ENCODE data around the gene CXCR5.

CXCR5 gene

GRCh38 chr11:118886681-118887111 is 3.0 kb downstream of the CXCR5 start:
- no peak overlapping the region for H3K4me3 Mint-ChIP-seq
- no peak overlapping the region for H3K27ac Mint-ChIP-seq
- no peaks in the 10 kb centered on the region for H3K9me3 Mint-ChIP-seq
- peaks cover 81% of the 10 kb centered on the region for H3K4me1 Mint-ChIP-seq
- H3K27me3 Mint-ChIP-seq, result no peaks in the 10 kb centered on the region
- peaks cover 2% of the 10 kb centered on the region for H3K36me3 Mint-ChIP-seq

DNA sequence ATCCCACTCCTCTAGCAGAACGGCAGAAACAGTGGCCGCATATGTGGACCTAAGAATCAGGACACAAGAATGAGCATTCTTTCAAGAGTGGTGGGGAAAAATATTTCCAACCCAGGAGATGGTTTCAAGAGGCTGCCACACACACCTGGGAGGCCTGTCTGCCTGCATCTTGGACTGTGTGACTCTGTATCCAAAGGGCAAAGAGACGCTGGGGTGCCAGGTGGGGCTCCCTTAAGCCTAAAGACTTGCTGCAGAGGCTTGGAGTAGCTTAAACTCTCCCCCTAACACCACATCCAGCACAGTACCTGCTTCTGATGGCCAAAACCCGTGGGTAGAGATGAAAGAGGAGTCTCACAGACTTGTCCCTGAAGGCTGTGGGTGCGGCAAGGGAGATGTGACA is 3.5 kb downstream of the CXCR5 start:
- H3K9me3 Mint-ChIP-seq, result no peaks in the 10 kb centered on the region
- no peak overlapping the region for H3K27ac Mint-ChIP-seq
- no peak overlapping the region for H3K4me3 Mint-ChIP-seq
- peaks cover 84% of the 10 kb centered on the region for H3K4me1 Mint-ChIP-seq
- peaks cover 2% of the 10 kb centered on the region for H3K36me3 Mint-ChIP-seq
- no peaks in the 10 kb centered on the region for H3K27me3 Mint-ChIP-seq

DNA sequence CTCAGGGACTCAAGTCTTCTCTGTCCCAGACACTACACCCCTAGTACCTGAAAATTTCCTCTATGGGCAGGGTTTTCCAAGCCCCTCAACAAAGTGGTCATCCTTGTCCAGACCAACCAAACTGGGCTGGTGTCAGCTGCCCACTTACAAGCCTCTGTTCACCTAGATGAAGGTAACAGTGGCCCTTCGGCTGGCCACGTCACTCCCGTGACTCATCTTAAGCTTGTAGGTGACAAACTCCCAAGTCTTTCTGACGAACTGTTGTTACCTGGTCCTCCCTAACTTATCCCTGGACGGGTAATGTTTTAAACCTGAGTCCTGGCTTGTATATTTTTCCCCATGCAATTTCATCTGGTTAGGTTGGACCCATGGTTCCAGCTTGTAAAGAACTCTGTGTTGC is 4.7 kb downstream of the CXCR5 start:
- H3K27ac Mint-ChIP-seq, result no peak overlapping the region
- no peaks in the 10 kb centered on the region for H3K27me3 Mint-ChIP-seq
- H3K9me3 Mint-ChIP-seq, result no peaks in the 10 kb centered on the region
- peaks cover 84% of the 10 kb centered on the region for H3K4me1 Mint-ChIP-seq
- peaks cover 2% of the 10 kb centered on the region for H3K36me3 Mint-ChIP-seq
- H3K4me3 Mint-ChIP-seq, result no peak overlapping the region

DNA sequence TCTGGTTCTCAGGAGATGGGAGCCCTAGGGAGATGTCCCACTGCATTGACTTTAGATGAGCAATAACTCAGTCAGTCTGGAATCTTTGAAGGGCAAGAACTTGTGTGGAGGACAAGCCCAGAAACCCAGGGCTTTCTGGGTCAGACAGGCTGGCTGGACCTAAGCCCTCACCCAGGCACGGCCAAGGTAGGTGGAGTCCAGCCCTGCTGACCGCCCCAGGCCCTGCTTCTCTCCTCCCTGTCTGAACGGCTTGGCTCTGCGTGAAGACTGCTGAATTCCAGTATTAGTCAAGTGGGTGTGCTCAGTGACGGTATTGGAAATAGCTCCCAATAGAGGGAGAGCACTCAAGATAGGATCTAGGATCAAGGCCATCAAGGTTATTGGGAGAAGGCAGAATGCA is 6.1 kb downstream of the CXCR5 start:
- Mint-ChIP-seq H3K9me3 (no peaks in the 10 kb centered on the region), H3K4me1 (peaks cover 85% of the 10 kb centered on the region), H3K27me3 (no peaks in the 10 kb centered on the region), H3K27ac (no peak overlapping the region), H3K4me3 (no peak overlapping the region), H3K36me3 (peaks cover 5% of the 10 kb centered on the region)

GRCh38 chr11:118892514-118892913 is 8.8 kb downstream of the CXCR5 start:
- H3K27me3 Mint-ChIP-seq, result no peaks in the 10 kb centered on the region
- no peaks in the 10 kb centered on the region for H3K9me3 Mint-ChIP-seq
- peaks cover 7% of the 10 kb centered on the region for H3K36me3 Mint-ChIP-seq
- peak overlapping the region; percentile 90 for H3K27ac Mint-ChIP-seq
- peaks cover 95% of the 10 kb centered on the region for H3K4me1 Mint-ChIP-seq
- peak overlapping the region; percentile 63 for H3K4me3 Mint-ChIP-seq

DNA sequence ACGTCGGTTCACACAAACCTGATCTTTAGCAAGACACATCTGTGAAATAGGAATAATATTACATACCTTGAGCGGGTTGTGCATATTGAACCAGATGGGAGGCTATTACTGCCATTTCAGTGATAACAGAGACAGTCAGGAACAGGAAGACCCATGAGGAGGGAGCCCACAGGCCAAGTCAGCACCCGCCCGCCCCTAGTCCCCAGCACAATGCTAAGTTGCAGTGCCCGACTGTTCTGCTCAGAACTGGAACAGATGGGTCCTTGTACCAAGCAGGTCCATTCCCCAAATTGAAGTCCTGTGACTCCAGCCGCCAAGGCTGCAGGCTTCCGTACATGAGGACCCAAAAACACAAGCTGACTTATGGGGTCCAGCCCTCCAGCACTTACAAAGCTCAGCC is 9.3 kb downstream of the CXCR5 start:
- H3K4me3 Mint-ChIP-seq, result peak overlapping the region; percentile 63
- H3K36me3 Mint-ChIP-seq, result peaks cover 7% of the 10 kb centered on the region
- no peaks in the 10 kb centered on the region for H3K27me3 Mint-ChIP-seq
- no peaks in the 10 kb centered on the region for H3K9me3 Mint-ChIP-seq
- peaks cover 95% of the 10 kb centered on the region for H3K4me1 Mint-ChIP-seq
- peak overlapping the region; percentile 90 for H3K27ac Mint-ChIP-seq

DNA sequence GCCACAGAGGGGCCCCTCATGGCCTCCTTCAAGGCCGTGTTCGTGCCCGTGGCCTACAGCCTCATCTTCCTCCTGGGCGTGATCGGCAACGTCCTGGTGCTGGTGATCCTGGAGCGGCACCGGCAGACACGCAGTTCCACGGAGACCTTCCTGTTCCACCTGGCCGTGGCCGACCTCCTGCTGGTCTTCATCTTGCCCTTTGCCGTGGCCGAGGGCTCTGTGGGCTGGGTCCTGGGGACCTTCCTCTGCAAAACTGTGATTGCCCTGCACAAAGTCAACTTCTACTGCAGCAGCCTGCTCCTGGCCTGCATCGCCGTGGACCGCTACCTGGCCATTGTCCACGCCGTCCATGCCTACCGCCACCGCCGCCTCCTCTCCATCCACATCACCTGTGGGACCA is 10.0 kb downstream of the CXCR5 start:
- Mint-ChIP-seq H3K27ac (peak overlapping the region; percentile 90), H3K36me3 (peaks cover 7% of the 10 kb centered on the region), H3K4me3 (peak overlapping the region; percentile 15), H3K4me1 (peaks cover 88% of the 10 kb centered on the region), H3K9me3 (no peaks in the 10 kb centered on the region), H3K27me3 (no peaks in the 10 kb centered on the region)

GRCh38 chr11:118894192-118894591 is 10.5 kb downstream of the CXCR5 start:
- Mint-ChIP-seq H3K9me3 (no peaks in the 10 kb centered on the region), H3K27me3 (no peaks in the 10 kb centered on the region), H3K27ac (peak overlapping the region; percentile 98), H3K4me3 (no peak overlapping the region), H3K4me1 (peaks cover 83% of the 10 kb centered on the region), H3K36me3 (peaks cover 7% of the 10 kb centered on the region)

- Mint-ChIP-seq H3K27me3 (no peaks in the 10 kb centered on the region), H3K9me3 (no peaks in the 10 kb centered on the region), H3K4me3 (peak overlapping the region; percentile 82), H3K36me3 (peaks cover 5% of the 10 kb centered on the region), H3K4me1 (peaks cover 71% of the 10 kb centered on the region), H3K27ac (peak overlapping the region; percentile 98)
Measured at GRCh38 chr11:118895093-118896039, 11.7 kb downstream of the CXCR5 start.

DNA sequence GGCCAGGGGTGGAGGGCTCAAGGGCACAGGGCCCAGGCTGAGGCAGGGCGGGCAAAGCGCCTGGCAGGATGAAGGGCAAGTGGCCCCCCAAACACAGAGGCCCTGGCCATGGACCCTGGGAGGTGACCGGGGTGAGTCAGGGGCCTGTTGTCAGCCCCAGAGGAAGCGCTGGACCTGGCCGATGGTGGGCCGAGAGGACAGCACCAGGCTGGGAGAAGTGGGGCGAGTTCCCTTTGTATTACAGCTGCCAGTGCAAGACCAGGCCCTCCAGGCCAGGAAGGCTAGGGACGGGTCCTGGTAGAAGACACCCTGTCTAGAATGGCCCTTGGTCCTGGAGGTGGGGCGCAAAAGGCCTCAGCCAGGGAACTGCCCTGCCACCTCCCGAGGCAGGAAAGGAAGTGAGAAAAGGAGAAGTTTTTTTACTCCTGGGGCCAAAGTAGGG is 12.8 kb downstream of the CXCR5 start:
- Mint-ChIP-seq H3K9me3 (no peaks in the 10 kb centered on the region), H3K4me1 (peaks cover 67% of the 10 kb centered on the region), H3K36me3 (peaks cover 8% of the 10 kb centered on the region), H3K4me3 (no peak overlapping the region), H3K27ac (peak overlapping the region; percentile 91), H3K27me3 (no peaks in the 10 kb centered on the region)

DNA sequence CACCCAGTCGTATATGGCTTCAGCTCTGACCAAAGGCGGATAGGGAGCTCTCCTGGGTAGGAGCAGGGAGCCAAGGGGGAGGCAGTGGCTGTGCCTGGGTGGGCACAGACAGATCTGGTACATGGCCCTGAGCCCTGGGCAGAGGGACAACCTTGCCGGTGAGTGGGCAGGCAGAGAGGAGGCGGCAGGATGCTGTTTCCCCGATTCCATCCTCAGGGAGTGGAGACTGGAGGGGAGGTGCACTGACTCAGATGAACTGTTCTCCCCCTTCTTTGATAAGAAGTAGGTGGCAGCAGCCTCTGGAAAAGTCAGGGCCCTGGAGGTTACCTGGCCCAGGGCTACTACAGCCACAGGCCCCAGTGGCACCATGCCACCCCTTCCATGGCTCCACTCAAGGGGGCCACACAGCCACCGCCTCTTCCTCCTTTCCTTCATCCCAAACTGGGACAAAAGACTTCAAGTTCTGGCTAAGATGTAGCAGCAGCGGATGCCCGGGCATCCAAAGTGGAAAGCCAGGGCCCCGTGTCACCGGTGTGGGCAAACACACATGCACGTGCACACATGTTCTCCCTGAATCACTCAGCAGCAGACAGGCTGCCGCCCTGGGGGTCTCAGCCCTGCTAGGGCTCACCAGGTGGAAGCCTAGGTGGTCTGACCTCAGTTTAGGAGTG is 13.4 kb downstream of the CXCR5 start:
- Mint-ChIP-seq H3K4me1 (peaks cover 63% of the 10 kb centered on the region), H3K27ac (peak overlapping the region; percentile 91), H3K27me3 (no peaks in the 10 kb centered on the region), H3K4me3 (no peak overlapping the region), H3K9me3 (no peaks in the 10 kb centered on the region), H3K36me3 (peaks cover 9% of the 10 kb centered on the region)

- Mint-ChIP-seq H3K27ac (peak overlapping the region; percentile 86), H3K4me3 (no peak overlapping the region), H3K27me3 (no peaks in the 10 kb centered on the region), H3K4me1 (peaks cover 55% of the 10 kb centered on the region), H3K36me3 (peaks cover 9% of the 10 kb centered on the region), H3K9me3 (no peaks in the 10 kb centered on the region)
Measured at GRCh38 chr11:118897721-118898310, 14.1 kb downstream of the CXCR5 start.

GRCh38 chr11:118898400-118899295 is 15.0 kb downstream of the CXCR5 start:
- H3K36me3 Mint-ChIP-seq, result peaks cover 9% of the 10 kb centered on the region
- H3K9me3 Mint-ChIP-seq, result no peaks in the 10 kb centered on the region
- no peak overlapping the region for H3K4me3 Mint-ChIP-seq
- H3K4me1 Mint-ChIP-seq, result peaks cover 47% of the 10 kb centered on the region
- H3K27ac Mint-ChIP-seq, result no peak overlapping the region
- H3K27me3 Mint-ChIP-seq, result no peaks in the 10 kb centered on the region

- no peak overlapping the region for H3K4me3 Mint-ChIP-seq
- H3K27me3 Mint-ChIP-seq, result no peaks in the 10 kb centered on the region
- peaks cover 6% of the 10 kb centered on the region for H3K36me3 Mint-ChIP-seq
- H3K27ac Mint-ChIP-seq, result no peak overlapping the region
- peaks cover 40% of the 10 kb centered on the region for H3K4me1 Mint-ChIP-seq
- no peaks in the 10 kb centered on the region for H3K9me3 Mint-ChIP-seq
Measured at GRCh38 chr11:118899296-118899688, 15.6 kb downstream of the CXCR5 start.
